ENCODE data around the gene RPL7L1.
"Not testable (repeated sequence)": the region's sequence is repeated elsewhere in the genome, so short reads cannot be mapped to it uniquely, and the experiment has no call there.

The RPL7L1 gene

DNA sequence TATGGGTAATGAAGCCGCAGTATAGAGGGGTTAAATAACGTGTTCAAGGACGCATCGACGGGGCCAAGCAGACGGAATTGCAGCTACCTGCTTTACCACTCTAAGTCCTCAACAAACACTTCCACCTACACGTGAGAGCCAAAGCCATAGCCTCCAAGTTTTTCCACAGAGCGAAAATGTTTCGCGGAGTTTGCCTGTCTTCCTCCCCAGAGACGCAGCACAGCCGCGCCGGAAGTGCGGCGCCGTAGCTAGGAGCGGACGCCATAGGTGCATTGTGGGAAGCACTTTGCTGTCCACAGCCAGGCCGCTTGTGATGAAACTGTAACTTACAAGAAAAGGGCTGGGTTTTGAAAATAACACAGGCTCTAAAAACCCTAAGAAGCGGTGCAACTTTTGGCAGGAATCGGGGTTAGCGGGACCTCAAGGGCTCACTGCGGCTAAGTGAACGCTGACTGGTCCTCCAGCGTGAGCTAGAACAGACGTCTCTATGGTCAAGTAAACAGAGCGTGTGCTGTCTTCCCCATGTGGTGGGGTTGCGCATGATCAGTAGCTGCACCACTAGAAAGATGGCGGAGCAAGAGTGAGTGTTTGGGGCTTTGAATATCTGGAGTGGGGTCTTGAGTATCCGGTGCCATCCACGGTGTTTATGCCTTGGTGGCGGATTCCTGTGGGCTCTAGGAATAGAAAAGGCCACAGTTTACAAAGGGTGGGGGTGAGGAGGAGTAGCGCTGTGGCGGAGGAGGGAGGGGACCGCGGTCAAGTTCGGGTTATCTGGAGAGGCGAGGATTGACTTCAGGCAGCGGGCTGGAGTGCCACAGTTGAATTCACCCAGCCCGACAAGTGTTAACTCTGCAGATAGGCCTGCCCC lies at the start of gene RPL7L1:
Gene RPL7L1, plus strand, starts transcription at position 245 of the 868 bp plus-strand sequence. Its CDS starts 295 bp downstream, at position 540.
- DNase-seq (ENCODE audit: low spot score), result peak; percentile 88

DNA sequence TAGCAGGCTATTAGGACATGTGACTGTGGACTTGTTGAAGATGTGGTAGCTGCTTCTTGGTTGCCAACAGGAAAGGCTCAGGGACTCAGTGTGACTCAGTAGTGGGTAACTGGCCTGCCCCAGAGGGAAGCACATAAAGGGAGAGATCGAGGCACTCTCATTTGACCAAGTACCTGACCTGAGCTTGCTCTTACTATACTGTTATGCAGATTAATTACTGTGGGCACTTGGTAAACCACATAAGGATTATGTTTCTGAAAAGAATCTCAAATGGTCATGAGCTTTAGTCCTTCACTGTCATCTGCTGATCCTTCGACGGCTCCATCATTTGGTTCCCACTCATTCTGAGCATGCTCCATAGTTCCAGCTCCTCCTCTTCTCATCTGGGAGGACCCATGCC lies 48.2 kb upstream of the RPL7L1 start:
- DNase-seq (ENCODE audit: low spot score), result no peak

DNA sequence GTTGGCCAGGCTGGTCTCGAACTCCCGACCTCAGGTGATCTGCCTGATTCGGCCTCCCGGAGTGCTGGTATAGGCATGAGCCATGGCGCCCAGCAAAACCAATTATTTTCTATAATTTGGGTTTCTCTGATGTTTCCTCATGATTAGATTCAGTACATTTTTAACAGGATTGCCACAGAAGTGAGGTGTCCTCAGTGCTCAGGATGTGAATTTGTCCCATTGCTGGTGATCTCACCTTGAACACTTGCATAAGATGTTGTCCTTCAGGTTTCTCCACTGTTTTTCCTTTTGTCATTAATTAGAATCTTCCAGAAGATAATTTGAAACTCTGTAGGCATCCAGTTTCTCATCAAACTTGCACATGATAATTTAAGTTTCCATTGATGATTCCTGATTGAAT lies 45.4 kb upstream of the RPL7L1 start:
- no peak for DNase-seq (ENCODE audit: low spot score)

- no peak for DNase-seq (ENCODE audit: low spot score)
Observed at GRCh38 chr6:42841844-42842584, 37.4 kb upstream of the RPL7L1 start.

GRCh38 chr6:42845327-42845694 lies 34.1 kb upstream of the RPL7L1 start:
- DNase-seq (ENCODE audit: low spot score), result no peak

GRCh38 chr6:42846505-42846904 lies 32.9 kb upstream of the RPL7L1 start:
- DNase-seq (ENCODE audit: low spot score), result no peak

- DNase-seq (ENCODE audit: low spot score), result no peak
Observed at GRCh38 chr6:42848700-42849099, 30.7 kb upstream of the RPL7L1 start.

DNA sequence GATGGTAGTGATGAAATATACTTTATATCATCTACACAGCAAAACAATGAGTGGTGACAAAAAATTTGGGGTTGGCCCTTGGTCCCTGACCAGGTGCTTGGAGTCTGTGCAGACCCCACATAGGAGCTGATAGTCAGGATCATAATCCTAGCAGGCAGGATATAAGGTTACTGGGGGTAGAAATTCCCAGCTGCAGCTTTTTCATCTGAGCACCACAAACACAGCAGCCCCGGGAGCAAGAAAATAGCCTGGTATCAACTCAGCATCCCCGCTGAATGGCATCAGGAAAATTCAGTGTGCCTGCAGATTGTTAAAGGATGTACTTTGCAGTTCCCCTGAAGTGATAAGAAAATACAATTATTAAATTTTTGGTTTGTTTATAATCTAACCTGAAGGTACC lies 27.8 kb upstream of the RPL7L1 start:
- no peak for DNase-seq (ENCODE audit: low spot score)

GRCh38 chr6:42860036-42860435 lies 19.4 kb upstream of the RPL7L1 start:
- DNase-seq (ENCODE audit: low spot score), result no peak

- no peak for DNase-seq (ENCODE audit: low spot score)
Observed at GRCh38 chr6:42860481-42860880, 18.9 kb upstream of the RPL7L1 start.

DNA sequence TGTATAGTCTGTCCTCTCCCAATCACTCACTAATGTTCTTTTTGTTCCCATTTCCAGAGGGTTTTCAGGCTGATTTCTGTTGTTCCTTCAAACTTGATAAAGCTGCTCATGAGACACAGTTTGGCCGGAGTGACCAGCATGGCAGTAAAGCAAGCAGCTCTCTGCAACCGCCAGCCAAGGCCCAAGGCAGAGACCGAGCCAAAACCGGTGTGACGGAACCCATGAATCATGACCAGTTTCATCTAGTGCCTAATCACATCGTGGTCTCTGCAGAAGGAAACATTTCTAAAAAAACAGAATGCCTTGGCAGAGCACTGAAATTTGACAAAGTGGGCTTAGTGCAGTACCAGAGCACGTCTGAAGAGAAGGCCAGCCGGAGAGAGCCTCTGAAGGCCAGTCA lies 14.8 kb upstream of the RPL7L1 start:
- DNase-seq (ENCODE audit: low spot score), result no peak

DNA sequence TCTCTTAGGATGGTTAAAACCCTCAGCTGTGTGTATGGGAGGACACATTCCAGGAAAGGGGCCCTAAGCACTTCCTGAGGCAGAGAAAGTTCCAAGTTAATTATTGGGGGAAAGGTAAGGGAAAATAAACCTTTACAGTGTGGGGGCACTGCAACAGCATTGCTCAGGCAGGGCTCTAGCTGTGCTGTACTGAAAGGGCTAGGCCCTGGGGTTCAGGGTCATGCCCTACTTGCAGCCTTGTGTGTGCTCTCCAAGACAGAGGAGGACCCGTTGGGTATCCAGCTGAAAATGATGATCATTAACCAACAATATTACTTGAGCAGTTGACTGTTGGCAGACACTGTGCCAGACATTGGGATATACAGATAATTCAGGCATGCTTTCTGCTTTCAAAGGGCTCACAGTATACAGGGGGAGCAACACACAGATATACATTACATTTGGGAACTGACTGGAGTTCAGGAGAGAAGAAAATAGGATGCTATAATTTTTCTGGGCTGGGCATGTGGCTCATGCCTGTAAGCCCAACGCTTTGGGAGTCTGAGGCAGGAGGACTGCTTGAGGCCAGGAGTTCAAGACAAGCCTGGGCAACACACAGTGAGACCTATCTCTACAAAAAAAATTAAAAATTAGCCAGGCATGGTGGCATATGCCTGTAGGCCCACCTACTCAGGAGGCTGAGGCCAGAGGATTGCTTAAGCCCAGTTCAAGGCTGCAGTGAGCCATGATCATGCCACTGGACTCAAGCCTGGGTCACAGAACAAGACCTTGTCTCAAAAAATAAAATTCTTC lies 9.1 kb upstream of the RPL7L1 start:
- DNase-seq (ENCODE audit: low spot score), result no peak

DNA sequence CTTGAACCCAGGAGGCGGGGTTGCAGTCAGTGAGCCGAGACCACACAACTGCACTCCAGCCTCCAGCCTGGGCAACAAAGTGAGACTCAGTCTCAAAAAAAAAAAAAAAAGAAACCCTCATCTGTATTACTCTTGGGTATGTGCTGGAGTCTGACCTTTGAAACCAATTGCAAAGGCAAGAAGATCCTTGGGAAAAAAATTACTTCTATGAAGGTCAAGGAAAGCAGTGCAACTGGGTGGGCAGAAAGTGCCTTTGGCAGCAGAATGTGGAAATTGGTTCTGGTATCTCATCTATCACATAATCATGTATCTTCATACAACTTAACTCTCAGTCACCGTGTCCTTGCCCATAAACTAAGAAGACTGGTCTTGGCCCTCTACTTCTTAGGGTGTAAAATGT lies 7.7 kb upstream of the RPL7L1 start:
- DNase-seq (ENCODE audit: low spot score), result no peak

DNA sequence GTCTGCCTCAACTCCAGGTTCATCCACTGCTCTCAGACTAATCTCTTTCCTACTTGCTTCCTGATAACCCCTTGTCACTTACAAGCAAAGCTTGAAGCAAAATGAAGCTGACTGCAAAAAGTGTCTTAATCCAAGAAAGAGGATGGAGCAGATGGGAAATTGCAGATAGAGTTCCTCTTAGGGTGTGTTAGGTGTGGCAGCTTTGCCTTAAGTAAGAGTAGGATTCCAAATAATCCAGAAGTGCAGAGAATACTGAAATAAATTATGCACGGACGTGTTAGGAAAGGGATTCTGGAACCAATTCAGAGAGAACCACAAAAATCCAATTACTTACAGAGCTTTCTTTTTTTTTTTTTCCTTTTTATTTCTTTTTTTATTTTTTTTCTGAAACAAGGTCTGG lies 6.1 kb upstream of the RPL7L1 start:
- no peak for DNase-seq (ENCODE audit: low spot score)

GRCh38 chr6:42877695-42878094 lies 1.7 kb upstream of the RPL7L1 start:
- no peak for DNase-seq (ENCODE audit: low spot score)

GRCh38 chr6:42880240-42880817 lies 913 bp downstream of the RPL7L1 start:
- DNase-seq (ENCODE audit: low spot score), result not testable (repeated sequence)

GRCh38 chr6:42880871-42881270 lies 1.5 kb downstream of the RPL7L1 start:
- DNase-seq (ENCODE audit: low spot score), result not testable (repeated sequence)

- DNase-seq (ENCODE audit: low spot score), result no peak
Observed at GRCh38 chr6:42885702-42886101, 6.3 kb downstream of the RPL7L1 start.

GRCh38 chr6:42888201-42888600 lies 8.8 kb downstream of the RPL7L1 start:
- not testable (repeated sequence) for DNase-seq (ENCODE audit: low spot score)

DNA sequence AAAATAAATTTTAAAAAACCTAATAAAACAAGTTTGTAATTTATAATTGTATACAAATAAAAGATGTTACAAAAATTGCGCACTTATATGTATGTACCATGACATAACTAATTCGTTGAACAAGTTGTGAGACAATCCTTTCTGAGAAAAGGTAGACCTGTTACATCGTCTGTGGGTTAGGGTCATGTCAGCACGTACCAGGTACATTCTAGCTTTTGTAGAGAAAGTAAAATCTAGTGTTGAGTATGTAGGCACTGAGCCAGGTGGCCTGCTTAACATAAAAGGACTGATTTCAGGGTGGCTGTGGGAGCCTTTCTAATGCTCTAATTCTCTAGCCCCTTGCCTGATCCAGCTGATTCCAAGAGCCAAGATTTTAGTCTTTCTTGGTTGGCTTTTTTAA lies 10.4 kb downstream of the RPL7L1 start:
- no peak for DNase-seq (ENCODE audit: low spot score)

GRCh38 chr6:42890311-42891198 lies 11.1 kb downstream of the RPL7L1 start:
- peak; percentile 93 for DNase-seq (ENCODE audit: low spot score)

Measured in ecto neural progenitor cell (in vitro differentiated cells).